ENCODE measurements around the gene KLK11.

The KLK11 gene

GRCh38 chr19:51019544-51019925 lies 6.9 kb downstream of the KLK11 start, which contains the start of gene KLK10:
TSS of gene KLK10 (minus strand) at chr19:51019709. CDS start at chr19:51019130, 579 bp downstream.
- TF ChIP-seq CTCF (IDR thresholded peaks at IDR 0.05; ENCODE audit: low read depth, low read length) = no peak
- in situ Hi-C loops (cut with HindIII; ENCODE audit: low sequenced_read_pairs) = no loop called here
- H3K4me3 ChIP-seq (ENCODE audit: low read depth, low read length) = no peak within 1 kb of the TSS

GRCh38 chr19:51018745-51019543 lies 7.5 kb downstream of the KLK11 start:
- DNase-seq (ENCODE audit: low read depth, low spot score) = no peak
- H3K4me3 ChIP-seq (ENCODE audit: low read depth, low read length) = no peak overlapping the region
- in situ Hi-C loops (cut with HindIII; ENCODE audit: low sequenced_read_pairs) = no loop called here

More at GRCh38 chr19:51019544-51019925, 6.9 kb downstream of the KLK11 start, which contains the start of gene KLK10:
- no peak for DNase-seq (ENCODE audit: low read depth, low spot score)

DNA sequence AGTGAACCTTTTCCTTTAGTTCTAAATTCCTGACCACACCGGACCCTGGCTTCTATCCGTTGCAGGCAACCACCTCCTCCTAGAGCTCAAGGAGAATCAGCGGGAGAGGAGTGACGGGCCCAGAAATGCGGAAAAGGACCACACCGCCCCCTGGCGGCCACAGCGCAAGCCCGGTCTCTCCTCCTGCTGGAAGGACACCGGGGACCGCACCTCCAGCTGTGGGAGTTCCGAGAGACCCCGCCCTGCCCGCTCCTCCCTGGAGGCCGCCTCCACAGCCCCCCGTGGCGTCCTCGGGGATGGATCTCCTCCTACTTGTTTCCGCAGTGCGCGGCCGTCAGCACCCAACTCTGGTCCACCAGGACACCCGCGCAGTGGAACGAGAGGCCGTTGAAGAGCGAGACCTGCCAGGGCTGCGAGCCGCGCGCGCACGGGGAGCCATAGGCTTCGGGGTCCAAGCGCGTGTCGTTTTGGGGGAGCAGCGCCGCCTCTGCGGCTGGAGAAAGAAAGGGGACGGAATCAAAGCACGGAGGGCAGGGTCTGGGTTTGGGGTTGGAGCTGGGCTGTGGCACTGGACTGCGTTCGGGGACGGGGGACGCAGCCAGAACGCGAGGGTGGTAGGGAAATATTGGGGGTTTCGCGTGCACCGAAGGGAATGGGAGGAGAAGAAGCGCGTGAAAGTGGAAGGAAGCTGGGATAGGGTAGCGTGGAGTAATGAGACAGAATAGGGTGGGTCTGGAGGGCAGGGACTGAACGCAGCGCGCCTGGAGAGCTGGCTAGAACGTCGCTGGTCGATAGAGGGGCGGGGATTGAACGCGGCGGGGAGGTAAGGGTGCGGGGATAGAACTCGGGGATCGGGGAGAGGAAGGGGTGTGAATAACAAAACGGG lies 9.4 kb downstream of the KLK11 start:
- DNase-seq (ENCODE audit: low read depth, low spot score) = no peak
- in situ Hi-C loops (cut with HindIII; ENCODE audit: low sequenced_read_pairs) = no loop called here
- H3K4me3 ChIP-seq (ENCODE audit: low read depth, low read length) = no peak overlapping the region
- peak; percentile 37 for TF ChIP-seq CTCF (IDR thresholded peaks at IDR 0.05; ENCODE audit: low read depth, low read length)

More at GRCh38 chr19:51018745-51019543, 7.5 kb downstream of the KLK11 start:
- no peak for TF ChIP-seq CTCF (IDR thresholded peaks at IDR 0.05; ENCODE audit: low read depth, low read length)

DNA sequence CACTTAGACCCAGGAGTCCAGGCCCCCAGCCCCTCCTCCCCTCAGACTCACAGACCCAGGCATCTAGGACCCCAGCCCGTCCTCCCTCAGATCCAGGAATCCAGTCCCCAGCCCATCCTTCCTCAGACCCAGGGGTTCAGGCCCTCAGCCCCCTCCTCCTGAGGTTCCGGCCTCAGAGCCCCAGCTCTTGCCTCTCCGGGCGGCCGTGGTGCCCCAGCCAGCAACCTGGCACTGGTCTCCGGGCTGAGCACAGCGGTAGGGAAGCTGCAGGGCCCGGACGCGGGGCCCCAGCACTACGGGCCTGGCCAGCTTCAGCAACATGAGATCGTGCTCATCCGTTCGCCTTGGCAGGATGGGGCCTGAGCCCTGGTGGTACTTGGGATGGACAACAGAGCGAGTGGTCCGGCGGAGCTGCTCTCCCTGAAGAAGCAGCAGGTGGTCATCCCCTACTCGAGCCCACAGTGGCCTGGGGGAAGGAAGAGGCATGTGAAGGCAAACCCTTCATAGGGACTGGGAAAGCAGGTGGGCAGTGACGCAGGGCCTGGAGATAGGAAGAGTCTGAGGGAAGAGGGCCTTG lies 10.6 kb downstream of the KLK11 start:
- no peak overlapping the region for H3K4me3 ChIP-seq (ENCODE audit: low read depth, low read length)
- no peak for DNase-seq (ENCODE audit: low read depth, low spot score)
- no peak for TF ChIP-seq CTCF (IDR thresholded peaks at IDR 0.05; ENCODE audit: low read depth, low read length)
- in situ Hi-C loops (cut with HindIII; ENCODE audit: low sequenced_read_pairs) = no loop called here

- no peak for DNase-seq (ENCODE audit: low read depth, low spot score)
- H3K4me3 ChIP-seq (ENCODE audit: low read depth, low read length) = no peak overlapping the region
- TF ChIP-seq CTCF (IDR thresholded peaks at IDR 0.05; ENCODE audit: low read depth, low read length) = no peak
- in situ Hi-C loops (cut with HindIII; ENCODE audit: low sequenced_read_pairs) = no loop called here
Measured at GRCh38 chr19:51014242-51014641, 12.2 kb downstream of the KLK11 start.

GRCh38 chr19:51012661-51013190 lies 13.7 kb downstream of the KLK11 start:
- no peak for DNase-seq (ENCODE audit: low read depth, low spot score)
- no peak for TF ChIP-seq CTCF (IDR thresholded peaks at IDR 0.05; ENCODE audit: low read depth, low read length)
- H3K4me3 ChIP-seq (ENCODE audit: low read depth, low read length) = no peak overlapping the region
- in situ Hi-C loops (cut with HindIII; ENCODE audit: low sequenced_read_pairs) = no loop called here
